Keratinocyte (primary cell): ENCODE results near the gene TENM4.

Experiments used
- EZH2 ChIP-seq: IDR thresholded peaks from one replicate; pipeline ENCODE4 v1.6.1; 2012; ENCODE audit warnings: inconsistent platforms, mild to moderate bottlenecking, low read length, moderate library complexity
- TF ChIP-seq, protein P1 (sequence below), 3 experiments: IDR thresholded peaks in 1 of 3; conservative IDR thresholded peaks in 1 of 3; optimal IDR thresholded peaks in 1 of 3; 2 replicates in 2 of 3; 3 replicates in 1 of 3; pipeline versions ENCODE3 to v1.5.1; 2011; ENCODE audit warnings: low read length in 3 of 3, mild to moderate bottlenecking in 3 of 3, moderate library complexity in 2 of 3, control low read depth in 1 of 3, inconsistent platforms in 1 of 3; ENCODE audit not compliant: insufficient read depth in 2 of 3; ENCODE audit errors: extremely low read depth in 1 of 3

DNA sequence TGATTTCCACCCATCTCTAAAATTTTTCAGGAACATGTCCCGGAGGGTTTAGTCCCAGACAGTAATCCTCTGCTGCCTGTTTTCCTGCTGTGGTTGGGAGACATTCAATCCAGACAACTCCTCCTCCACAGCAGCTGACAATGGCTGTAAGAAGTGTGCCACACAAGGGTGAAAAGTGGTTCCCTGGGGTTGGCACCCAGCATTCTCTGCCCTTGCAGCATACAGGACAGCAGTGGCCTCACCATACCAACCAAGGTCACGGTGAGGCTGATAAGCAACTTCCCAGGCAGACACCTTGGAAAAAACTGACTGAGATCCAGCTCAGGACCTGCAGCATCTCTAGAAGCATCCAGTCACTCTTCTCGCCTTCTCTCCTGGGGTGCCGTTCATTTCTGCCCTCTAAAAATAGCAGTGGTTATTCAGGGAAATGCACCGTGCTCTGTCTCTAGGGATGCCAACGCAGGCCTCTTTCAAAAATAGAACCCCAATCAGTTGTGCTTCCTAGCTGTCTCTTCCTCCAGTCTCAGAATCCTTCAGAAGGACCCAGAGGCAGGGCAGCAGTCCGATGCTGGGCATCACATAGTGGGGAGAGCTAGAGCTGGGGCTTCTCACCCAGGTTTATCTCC, 241.0 kb downstream of the TENM4 start:
- TF ChIP-seq, protein P1, sequence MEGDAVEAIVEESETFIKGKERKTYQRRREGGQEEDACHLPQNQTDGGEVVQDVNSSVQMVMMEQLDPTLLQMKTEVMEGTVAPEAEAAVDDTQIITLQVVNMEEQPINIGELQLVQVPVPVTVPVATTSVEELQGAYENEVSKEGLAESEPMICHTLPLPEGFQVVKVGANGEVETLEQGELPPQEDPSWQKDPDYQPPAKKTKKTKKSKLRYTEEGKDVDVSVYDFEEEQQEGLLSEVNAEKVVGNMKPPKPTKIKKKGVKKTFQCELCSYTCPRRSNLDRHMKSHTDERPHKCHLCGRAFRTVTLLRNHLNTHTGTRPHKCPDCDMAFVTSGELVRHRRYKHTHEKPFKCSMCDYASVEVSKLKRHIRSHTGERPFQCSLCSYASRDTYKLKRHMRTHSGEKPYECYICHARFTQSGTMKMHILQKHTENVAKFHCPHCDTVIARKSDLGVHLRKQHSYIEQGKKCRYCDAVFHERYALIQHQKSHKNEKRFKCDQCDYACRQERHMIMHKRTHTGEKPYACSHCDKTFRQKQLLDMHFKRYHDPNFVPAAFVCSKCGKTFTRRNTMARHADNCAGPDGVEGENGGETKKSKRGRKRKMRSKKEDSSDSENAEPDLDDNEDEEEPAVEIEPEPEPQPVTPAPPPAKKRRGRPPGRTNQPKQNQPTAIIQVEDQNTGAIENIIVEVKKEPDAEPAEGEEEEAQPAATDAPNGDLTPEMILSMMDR (optimal IDR thresholded peaks at IDR 0.05 in 1 of 3, IDR thresholded peaks at IDR 0.05 in 1 of 3, conservative IDR thresholded peaks at IDR 0.05 in 1 of 3; ENCODE audit: extremely low read depth in 1 of 3, insufficient read depth in 2 of 3, low read length in 3 of 3), result no peak
- TF ChIP-seq EZH2, result no peak
